HL-60 (cell line): ENCODE measurements around the gene HK1.
"Not testable (repeated sequence)": the region's sequence is repeated elsewhere in the genome, so short reads cannot be mapped to it uniquely, and the experiment has no call there.

Source experiments
- DNase-seq, 2 experiments: peaks; one replicate each; pipeline ENCODE4 v3.0.0-alpha.2; 2010 to 2020; ENCODE audit warnings: low read depth in 1 of 2, low spot score in 1 of 2
- H3K27ac ChIP-seq: fragments of 250-450 bp; sonication (Bioruptor Pico); replicated peaks from 2 replicates; pipeline ENCODE4 v1.5.1; 2020; ENCODE audit warnings: mild to moderate bottlenecking, moderate library complexity
- H3K27me3 ChIP-seq: fragments of 250-450 bp; sonication (Bioruptor Pico); 2 replicates; pipeline ENCODE4 v1.5.1; 2021; ENCODE audit warnings: mild to moderate bottlenecking, moderate library complexity; ENCODE audit not compliant: insufficient read depth, poor library complexity, severe bottlenecking
- H3K4me3 ChIP-seq: replicated peaks from 2 replicates; pipeline ENCODE4 v1.5.1; 2011; ENCODE audit warnings: mild to moderate bottlenecking, control low read depth, low read length; ENCODE audit not compliant: insufficient read depth
- GABPA ChIP-seq: IDR thresholded peaks from 2 replicates; pipeline ENCODE4 v1.6.1; 2012; ENCODE audit warnings: low read depth
- POLR2AphosphoS5 ChIP-seq: IDR thresholded peaks from 2 replicates; pipeline ENCODE4 v1.6.1; 2012; ENCODE audit warnings: low read depth
- SPI1 ChIP-seq: IDR thresholded peaks from 2 replicates; pipeline ENCODE4 v1.6.1; 2012; ENCODE audit warnings: low read depth, mild to moderate bottlenecking, borderline replicate concordance
- TF ChIP-seq, protein P1 (sequence below): IDR thresholded peaks from one replicate; pipeline ENCODE4 v1.5.1; 2011; ENCODE audit warnings: low read length, control low read depth, inconsistent platforms; ENCODE audit not compliant: insufficient read depth
- TF ChIP-seq, protein P2 (sequence below): IDR thresholded peaks from 2 replicates; pipeline ENCODE4 v1.6.1; 2012; ENCODE audit warnings: low read depth; ENCODE audit not compliant: insufficient replicate concordance

Gene HK1

GRCh38 chr10:69326692-69327091 lies 48.4 kb downstream of the HK1 start:
- no peak for DNase-seq
- Histone ChIP-seq H3K4me3 (no peak overlapping the region), H3K27me3 (no peaks in the 10 kb centered on the region), H3K27ac (no peak overlapping the region)
- TF ChIP-seq, protein P1, sequence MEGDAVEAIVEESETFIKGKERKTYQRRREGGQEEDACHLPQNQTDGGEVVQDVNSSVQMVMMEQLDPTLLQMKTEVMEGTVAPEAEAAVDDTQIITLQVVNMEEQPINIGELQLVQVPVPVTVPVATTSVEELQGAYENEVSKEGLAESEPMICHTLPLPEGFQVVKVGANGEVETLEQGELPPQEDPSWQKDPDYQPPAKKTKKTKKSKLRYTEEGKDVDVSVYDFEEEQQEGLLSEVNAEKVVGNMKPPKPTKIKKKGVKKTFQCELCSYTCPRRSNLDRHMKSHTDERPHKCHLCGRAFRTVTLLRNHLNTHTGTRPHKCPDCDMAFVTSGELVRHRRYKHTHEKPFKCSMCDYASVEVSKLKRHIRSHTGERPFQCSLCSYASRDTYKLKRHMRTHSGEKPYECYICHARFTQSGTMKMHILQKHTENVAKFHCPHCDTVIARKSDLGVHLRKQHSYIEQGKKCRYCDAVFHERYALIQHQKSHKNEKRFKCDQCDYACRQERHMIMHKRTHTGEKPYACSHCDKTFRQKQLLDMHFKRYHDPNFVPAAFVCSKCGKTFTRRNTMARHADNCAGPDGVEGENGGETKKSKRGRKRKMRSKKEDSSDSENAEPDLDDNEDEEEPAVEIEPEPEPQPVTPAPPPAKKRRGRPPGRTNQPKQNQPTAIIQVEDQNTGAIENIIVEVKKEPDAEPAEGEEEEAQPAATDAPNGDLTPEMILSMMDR: no peak
- TF ChIP-seq POLR2AphosphoS5: no peak
- no peak for TF ChIP-seq SPI1
- TF ChIP-seq, protein P2, sequence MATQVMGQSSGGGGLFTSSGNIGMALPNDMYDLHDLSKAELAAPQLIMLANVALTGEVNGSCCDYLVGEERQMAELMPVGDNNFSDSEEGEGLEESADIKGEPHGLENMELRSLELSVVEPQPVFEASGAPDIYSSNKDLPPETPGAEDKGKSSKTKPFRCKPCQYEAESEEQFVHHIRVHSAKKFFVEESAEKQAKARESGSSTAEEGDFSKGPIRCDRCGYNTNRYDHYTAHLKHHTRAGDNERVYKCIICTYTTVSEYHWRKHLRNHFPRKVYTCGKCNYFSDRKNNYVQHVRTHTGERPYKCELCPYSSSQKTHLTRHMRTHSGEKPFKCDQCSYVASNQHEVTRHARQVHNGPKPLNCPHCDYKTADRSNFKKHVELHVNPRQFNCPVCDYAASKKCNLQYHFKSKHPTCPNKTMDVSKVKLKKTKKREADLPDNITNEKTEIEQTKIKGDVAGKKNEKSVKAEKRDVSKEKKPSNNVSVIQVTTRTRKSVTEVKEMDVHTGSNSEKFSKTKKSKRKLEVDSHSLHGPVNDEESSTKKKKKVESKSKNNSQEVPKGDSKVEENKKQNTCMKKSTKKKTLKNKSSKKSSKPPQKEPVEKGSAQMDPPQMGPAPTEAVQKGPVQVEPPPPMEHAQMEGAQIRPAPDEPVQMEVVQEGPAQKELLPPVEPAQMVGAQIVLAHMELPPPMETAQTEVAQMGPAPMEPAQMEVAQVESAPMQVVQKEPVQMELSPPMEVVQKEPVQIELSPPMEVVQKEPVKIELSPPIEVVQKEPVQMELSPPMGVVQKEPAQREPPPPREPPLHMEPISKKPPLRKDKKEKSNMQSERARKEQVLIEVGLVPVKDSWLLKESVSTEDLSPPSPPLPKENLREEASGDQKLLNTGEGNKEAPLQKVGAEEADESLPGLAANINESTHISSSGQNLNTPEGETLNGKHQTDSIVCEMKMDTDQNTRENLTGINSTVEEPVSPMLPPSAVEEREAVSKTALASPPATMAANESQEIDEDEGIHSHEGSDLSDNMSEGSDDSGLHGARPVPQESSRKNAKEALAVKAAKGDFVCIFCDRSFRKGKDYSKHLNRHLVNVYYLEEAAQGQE: no peak
- TF ChIP-seq GABPA: no peak

GRCh38 chr10:69327463-69328379 lies 49.4 kb downstream of the HK1 start:
- no peak; the same call in 1 of the 2 replicates for TF ChIP-seq POLR2AphosphoS5
- TF ChIP-seq, protein P2: no peak
- TF ChIP-seq, protein P1: no peak
- TF ChIP-seq SPI1: no peak
- no peak for TF ChIP-seq GABPA
- peak; percentile 64 to 90 for DNase-seq
- H3K27ac ChIP-seq: peak overlapping the region; percentile 66

DNA sequence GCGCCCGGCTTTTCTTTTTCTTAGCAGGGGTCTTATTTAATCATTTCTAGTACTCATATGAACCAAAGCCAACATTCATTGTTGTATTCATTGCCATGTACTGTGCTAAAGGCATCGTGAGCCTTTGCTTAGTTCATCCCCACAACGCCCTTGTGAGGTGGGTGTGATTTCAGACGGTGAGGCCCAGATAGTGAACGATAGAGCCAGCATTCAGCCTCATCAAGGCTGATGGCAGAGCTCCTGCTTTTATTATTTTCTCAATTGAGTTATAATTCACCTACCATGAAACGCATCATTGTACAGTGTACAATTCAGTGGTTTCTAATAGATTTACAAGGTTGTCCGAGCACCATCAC lies 50.1 kb downstream of the HK1 start:
- Histone ChIP-seq H3K4me3 (no peak overlapping the region), H3K27ac (peak overlapping the region; percentile 66), H3K27me3 (no peaks in the 10 kb centered on the region)
- DNase-seq: no peak
- TF ChIP-seq, protein P2: no peak
- TF ChIP-seq SPI1: no peak
- TF ChIP-seq GABPA: no peak
- TF ChIP-seq, protein P1: no peak

More at GRCh38 chr10:69327463-69328379, 49.4 kb downstream of the HK1 start:
- peak overlapping the region; percentile 31 for H3K4me3 ChIP-seq
- H3K27me3 ChIP-seq: no peaks in the 10 kb centered on the region

- not testable (repeated sequence) for DNase-seq, H3K4me3 ChIP-seq, H3K27me3 ChIP-seq
- peak overlapping the region; percentile 66 for H3K27ac ChIP-seq
These were observed 50.6 kb downstream of the HK1 start for GRCh38 chr10:69328888-69329287.
